Right atrium auricular region (tissue), 2 donors: ENCODE measurements around the gene PTGER2. TPM values are rescaled to one million over a fixed set of nuclear protein-coding genes. Genes with fewer than 3 reads are reported as not detected.

ENCODE experiments used
- DNase-seq: peaks from one replicate; pipeline ENCODE4 v3.0.0-alpha.2; 2019; ENCODE audit warnings: low spot score
- H3K27ac ChIP-seq, 2 donors: fragments of 200-600 bp; sonication (generic); 1 replicate in 1 of 2; 2 replicates in 1 of 2; pipeline ENCODE4 v1.5.1; 2016 to 2019
- H3K27me3 ChIP-seq, 2 donors: fragments of 200-600 bp; sonication (generic); one replicate each; pipeline versions ENCODE4 v1.5.1 to v1.6.0; 2017 to 2019
- H3K36me3 ChIP-seq: fragments of 200-600 bp; sonication (generic); one replicate; pipeline ENCODE4 v1.5.1; 2016
- H3K4me1 ChIP-seq, 2 donors: fragments of 200-600 bp; sonication (generic); one replicate each; pipeline versions ENCODE4 v1.5.1 to v1.6.0; 2017 to 2019
- H3K4me3 ChIP-seq, 2 donors: fragments of 200-600 bp; sonication (generic); 1 replicate in 1 of 2; 2 replicates in 1 of 2; pipeline ENCODE4 v1.5.1; 2017 to 2019; ENCODE audit warnings: mild to moderate bottlenecking in 1 of 2, moderate library complexity in 1 of 2
- H3K9me3 ChIP-seq, 2 donors: fragments of 200-600 bp; sonication (generic); one replicate each; pipeline ENCODE4 v1.5.1; 2019
- CTCF ChIP-seq, 2 donors: fragments of 200-600 bp; sonication (generic); IDR thresholded peaks; one replicate each; pipeline ENCODE4 v1.5.1; 2019; ENCODE audit warnings: antibody characterized with exemption in 2 of 2
- total RNA-seq, 2 donors: library from RNA; depleted of rRNA; stranded (reverse); fragments of >200 nt; gene quantifications; one replicate each; pipeline ENCODE4 v1.1.0, GENCODE V29; 2016

Gene PTGER2
- total RNA-seq, 2 donors from 2014 or later = 0.44 to 1.5 TPM

- H3K4me3 ChIP-seq = no peak overlapping the region
Observed at GRCh38 chr14:52325126-52325525, 11.0 kb downstream of the PTGER2 start.

GRCh38 chr14:52325630-52326029 is 11.5 kb downstream of the PTGER2 start:
- H3K4me3 ChIP-seq = no peak overlapping the region
- H3K27ac ChIP-seq = no peak overlapping the region
- H3K36me3 ChIP-seq = no peaks in the 10 kb centered on the region
- H3K4me1 ChIP-seq = no peaks in the 10 kb centered on the region
- no peak for DNase-seq
- no peaks in the 10 kb centered on the region for H3K27me3 ChIP-seq
- TF ChIP-seq CTCF (IDR thresholded peaks at IDR 0.05) = no peak
- peaks cover 0 to 17% of the 10 kb centered on the region in 2 donors for H3K9me3 ChIP-seq

More at GRCh38 chr14:52325126-52325525, 11.0 kb downstream of the PTGER2 start:
- Histone ChIP-seq H3K4me1 (no peaks in the 10 kb centered on the region), H3K27me3 (no peaks in the 10 kb centered on the region), H3K36me3 (no peaks in the 10 kb centered on the region), H3K27ac (no peak overlapping the region), H3K9me3 (peaks cover 0 to 17% of the 10 kb centered on the region in 2 donors)
- TF ChIP-seq CTCF (IDR thresholded peaks at IDR 0.05) = no peak
- DNase-seq = no peak

DNA sequence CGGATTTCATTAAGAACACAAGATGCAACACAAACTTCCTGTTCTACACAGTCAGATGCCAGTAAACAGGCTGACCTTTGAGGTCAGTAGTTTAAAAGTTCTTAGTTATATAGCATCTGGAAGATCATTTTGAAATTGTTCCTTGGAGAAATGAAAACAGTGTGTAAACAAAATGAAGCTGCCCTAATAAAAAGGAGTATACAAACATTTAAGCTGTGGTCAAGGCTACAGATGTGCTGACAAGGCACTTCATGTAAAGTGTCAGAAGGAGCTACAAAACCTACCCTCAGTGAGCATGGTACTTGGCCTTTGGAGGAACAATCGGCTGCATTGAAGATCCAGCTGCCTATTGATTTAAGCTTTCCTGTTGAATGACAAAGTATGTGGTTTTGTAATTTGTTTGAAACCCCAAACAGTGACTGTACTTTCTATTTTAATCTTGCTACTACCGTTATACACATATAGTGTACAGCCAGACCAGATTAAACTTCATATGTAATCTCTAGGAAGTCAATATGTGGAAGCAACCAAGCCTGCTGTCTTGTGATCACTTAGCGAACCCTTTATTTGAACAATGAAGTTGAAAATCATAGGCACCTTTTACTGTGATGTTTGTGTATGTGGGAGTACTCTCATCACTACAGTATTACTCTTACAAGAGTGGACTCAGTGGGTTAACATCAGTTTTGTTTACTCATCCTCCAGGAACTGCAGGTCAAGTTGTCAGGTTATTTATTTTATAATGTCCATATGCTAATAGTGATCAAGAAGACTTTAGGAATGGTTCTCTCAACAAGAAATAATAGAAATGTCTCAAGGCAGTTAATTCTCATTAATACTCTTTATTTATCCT is 13.5 kb downstream of the PTGER2 start:
- no peak for DNase-seq
- H3K4me1 ChIP-seq = no peaks in the 10 kb centered on the region
- H3K27ac ChIP-seq = no peak overlapping the region
- TF ChIP-seq CTCF (IDR thresholded peaks at IDR 0.05) = no peak
- H3K36me3 ChIP-seq = no peaks in the 10 kb centered on the region
- peaks cover 0 to 3% of the 10 kb centered on the region in 2 donors for H3K9me3 ChIP-seq
- H3K4me3 ChIP-seq = no peak overlapping the region
- H3K27me3 ChIP-seq = no peaks in the 10 kb centered on the region

- Histone ChIP-seq H3K36me3 (no peaks in the 10 kb centered on the region), H3K4me1 (no peaks in the 10 kb centered on the region), H3K27me3 (no peaks in the 10 kb centered on the region), H3K27ac (no peak overlapping the region), H3K9me3 (no peaks in the 10 kb centered on the region), H3K4me3 (no peak overlapping the region)
- no peak for DNase-seq
- TF ChIP-seq CTCF (IDR thresholded peaks at IDR 0.05) = no peak
Observed at GRCh38 chr14:52328276-52328675, 14.2 kb downstream of the PTGER2 start.

DNA sequence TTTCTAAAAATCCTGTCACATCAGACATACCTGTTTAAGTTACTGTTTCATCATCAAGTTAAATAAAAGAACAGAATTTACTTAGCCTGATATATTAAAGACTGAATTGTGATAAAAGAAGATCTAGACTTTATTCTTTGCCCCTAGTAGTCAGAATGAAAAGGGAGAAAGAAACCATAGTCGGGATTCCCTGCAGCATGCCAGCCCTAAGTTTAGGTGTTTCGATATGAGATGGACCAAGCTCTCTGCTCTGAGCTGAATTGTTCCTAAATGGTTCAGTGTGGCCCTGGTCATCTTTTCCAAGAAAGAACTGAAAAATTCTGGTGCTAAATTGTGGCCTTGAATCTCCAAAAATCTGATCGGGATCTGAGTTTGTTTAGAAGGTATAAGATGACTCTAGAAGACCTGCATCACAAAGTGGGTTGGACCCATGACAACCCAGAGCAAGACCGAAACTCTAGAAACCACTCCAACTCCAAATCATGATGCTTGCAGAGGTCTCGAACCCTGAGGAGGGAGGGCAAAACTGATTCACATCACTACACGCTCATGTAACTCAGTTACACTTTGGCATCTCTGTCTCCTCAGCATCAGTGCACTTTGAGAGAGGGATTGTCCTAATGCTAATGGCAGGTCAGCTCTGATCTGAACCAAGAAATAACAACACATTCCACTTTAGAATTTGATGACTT is 15.7 kb downstream of the PTGER2 start:
- H3K36me3 ChIP-seq = no peaks in the 10 kb centered on the region
- no peaks in the 10 kb centered on the region for H3K9me3 ChIP-seq
- H3K27me3 ChIP-seq = no peaks in the 10 kb centered on the region
- TF ChIP-seq CTCF (IDR thresholded peaks at IDR 0.05) = no peak
- no peaks in the 10 kb centered on the region for H3K4me1 ChIP-seq
- no peak for DNase-seq
- H3K27ac ChIP-seq = no peak overlapping the region
- H3K4me3 ChIP-seq = no peak overlapping the region
